GM18951 (cell line): ENCODE results near the gene TTC28.

Experiments used
- POLR2A ChIP-seq: IDR thresholded peaks from 4 replicates; pipeline ENCODE4 v1.6.1; 2011; ENCODE audit warnings: mild to moderate bottlenecking; ENCODE audit not compliant: insufficient read length, insufficient read depth; ENCODE audit errors: extremely low read depth
- in situ Hi-C: fragments of 300-500 bp; cut with MboI; formaldehyde crosslinking; loops from one replicate; pipeline ENCODE4 v1.12.0; 2022; ENCODE audit warnings: low sequenced_read_pairs, mixed read lengths, inconsistent platforms; ENCODE audit not compliant: unreplicated experiment

The TTC28 gene

GRCh38 chr22:28438183-28438768 lies 241.4 kb downstream of the TTC28 start:
- in situ Hi-C loops = loop anchor here (25.0 kb wide), 1 partner anchor 401 kb away; no protein-coding TSS in a partner anchor
- TF ChIP-seq POLR2A = no peak

- in situ Hi-C loops = loop anchor here (25.0 kb wide), 1 partner anchor 399 kb away; no protein-coding TSS in a partner anchor
- TF ChIP-seq POLR2A = no peak
Observed at GRCh38 chr22:28435982-28436381, 243.7 kb downstream of the TTC28 start.

GRCh38 chr22:28435140-28435768 lies 244.4 kb downstream of the TTC28 start:
- TF ChIP-seq POLR2A = no peak
- in situ Hi-C loops = loop anchor here (25.0 kb wide), 1 partner anchor 398 kb away; no protein-coding TSS in a partner anchor

DNA sequence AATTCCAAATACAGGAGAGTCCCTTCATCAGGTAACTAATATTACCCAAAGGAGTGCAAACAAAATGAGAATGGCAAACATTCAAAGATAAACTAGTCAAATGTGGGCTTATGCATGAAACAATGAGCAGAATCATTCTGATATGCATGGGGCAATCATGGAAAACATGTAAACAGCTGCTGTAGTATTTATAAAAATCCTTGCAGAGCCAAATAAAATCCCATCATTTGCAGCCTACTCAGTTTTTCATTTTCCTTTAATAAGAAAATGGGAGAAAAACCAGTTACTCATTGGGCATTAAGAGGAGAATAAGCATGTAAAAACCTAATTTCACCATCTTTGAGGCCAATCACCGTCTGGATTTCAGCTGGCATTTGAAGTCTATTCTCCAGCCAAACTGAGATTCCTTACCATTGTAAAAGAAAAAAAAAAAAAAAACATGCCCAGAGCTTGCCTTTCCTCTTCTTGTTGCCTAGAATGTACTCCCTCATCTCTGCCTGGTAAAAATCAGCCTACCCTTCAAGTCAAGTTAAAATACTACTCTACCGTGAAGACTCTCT lies 249.1 kb downstream of the TTC28 start:
- no peak for TF ChIP-seq POLR2A
- in situ Hi-C loops = loop anchor here (25.0 kb wide), 1 partner anchor 393 kb away; no protein-coding TSS in a partner anchor

DNA sequence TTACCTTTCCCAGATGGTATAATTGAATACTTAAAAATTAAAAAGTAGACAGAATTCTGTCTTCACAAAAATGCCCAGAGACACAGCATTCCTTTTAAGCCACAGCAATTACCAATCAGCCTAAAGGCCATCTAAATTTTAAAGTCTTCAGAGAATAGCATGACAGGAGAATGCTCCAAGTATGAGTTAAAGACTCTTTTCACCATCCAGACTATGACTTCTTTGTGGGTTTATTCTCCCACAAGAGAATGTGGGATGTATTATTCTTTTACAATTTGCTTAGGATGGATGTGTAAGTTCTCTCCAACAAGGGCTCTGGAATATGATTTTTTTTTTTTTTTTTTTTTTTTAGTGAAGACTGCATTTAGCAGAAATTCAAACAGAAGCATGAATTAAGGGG lies 249.9 kb downstream of the TTC28 start:
- TF ChIP-seq POLR2A = no peak
- in situ Hi-C loops = loop anchor here (25.0 kb wide), 1 partner anchor 392 kb away; no protein-coding TSS in a partner anchor

GRCh38 chr22:28428271-28428670 lies 251.4 kb downstream of the TTC28 start:
- no peak for TF ChIP-seq POLR2A
- in situ Hi-C loops = loop anchor here (25.0 kb wide), 1 partner anchor 391 kb away; no protein-coding TSS in a partner anchor

DNA sequence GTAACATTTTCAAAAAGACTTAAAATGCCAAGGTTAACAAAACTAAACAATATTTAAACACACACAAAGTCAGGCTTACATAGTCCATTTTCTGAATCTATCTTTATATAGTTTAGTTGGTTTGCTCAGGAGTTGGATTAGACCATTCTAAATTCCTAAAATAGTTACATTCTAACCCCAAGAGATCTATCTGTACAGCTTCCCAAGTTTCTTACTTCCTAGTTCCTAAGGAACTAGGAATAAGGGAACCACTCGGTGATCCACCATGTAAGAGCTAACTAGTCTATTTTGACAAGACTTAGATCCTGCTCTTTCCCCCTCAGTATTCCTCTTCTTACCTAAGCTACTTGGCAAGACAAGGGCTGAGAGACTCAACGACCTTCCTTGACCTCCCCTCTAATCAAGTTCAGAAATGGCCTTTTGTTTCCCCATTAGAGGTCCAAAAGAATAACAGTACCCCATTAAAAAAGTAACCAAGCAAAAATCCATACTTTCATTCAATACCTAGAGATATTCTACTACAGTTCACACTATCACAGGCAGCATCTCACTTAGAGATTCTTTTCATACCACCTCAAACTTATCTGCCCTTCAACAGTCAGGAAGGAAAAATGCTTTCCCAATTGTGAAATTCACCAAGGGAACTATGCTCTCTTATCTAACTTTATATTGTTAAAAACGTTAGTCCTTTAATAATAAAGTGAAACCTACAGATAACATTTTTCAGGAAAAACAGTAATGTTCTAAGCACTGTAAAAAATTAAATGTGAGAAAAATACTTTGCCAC lies 253.1 kb downstream of the TTC28 start:
- no peak for TF ChIP-seq POLR2A
- in situ Hi-C loops = loop anchor here (25.0 kb wide), 1 partner anchor 389 kb away; no protein-coding TSS in a partner anchor

DNA sequence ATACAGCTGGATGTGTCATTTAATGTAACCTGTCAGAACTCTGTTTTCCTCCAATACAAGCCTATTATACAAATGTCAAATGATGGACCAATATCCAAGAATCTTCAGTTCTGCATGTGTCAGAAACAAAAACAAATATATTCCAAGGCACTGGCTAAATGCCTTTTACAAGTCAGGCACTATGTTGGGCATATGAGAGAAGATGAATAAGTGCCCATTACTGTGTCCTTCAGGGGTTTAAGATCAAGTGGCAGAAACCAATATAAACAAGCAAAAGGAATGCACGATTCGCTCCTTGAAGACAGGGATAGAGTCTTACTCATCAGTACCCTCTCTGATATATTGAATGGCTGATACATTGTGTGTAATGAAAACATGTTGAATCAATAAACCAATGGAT lies 254.4 kb downstream of the TTC28 start:
- no peak for TF ChIP-seq POLR2A
- in situ Hi-C loops = loop anchor here (25.0 kb wide), 1 partner anchor 388 kb away; no protein-coding TSS in a partner anchor

- TF ChIP-seq POLR2A = no peak
- in situ Hi-C loops = loop anchor here (25.0 kb wide), 1 partner anchor 387 kb away; no protein-coding TSS in a partner anchor
Observed at GRCh38 chr22:28424427-28425080, 255.1 kb downstream of the TTC28 start.

DNA sequence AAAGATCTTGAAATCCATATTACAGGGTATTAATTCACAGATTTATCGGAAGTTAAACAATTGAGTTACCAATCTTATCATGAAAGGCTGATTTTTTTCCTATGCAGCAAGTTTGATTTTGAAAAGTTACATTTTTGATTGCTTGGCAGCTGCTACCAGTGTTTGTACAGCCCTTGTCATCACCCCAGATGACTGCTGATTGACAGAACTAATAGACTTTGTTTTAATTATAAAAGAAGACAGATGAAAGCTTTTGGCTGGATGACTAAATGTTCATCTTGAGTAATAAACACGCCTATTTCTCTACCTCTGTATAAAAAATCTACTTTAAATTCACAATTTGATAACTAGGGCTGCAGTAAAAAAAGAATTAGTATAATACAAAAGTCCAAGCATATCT lies 259.7 kb downstream of the TTC28 start:
- in situ Hi-C loops = no loop called here
- no peak for TF ChIP-seq POLR2A

- in situ Hi-C loops = no loop called here
- TF ChIP-seq POLR2A = no peak
Observed at GRCh38 chr22:28418008-28418407, 261.6 kb downstream of the TTC28 start.

- TF ChIP-seq POLR2A = no peak
- in situ Hi-C loops = no loop called here
Observed at GRCh38 chr22:28417431-28417830, 262.2 kb downstream of the TTC28 start.
